GM12878 (cell line): Measurements from ENCODE around the gene CEND1. TPM values are rescaled to one million over a fixed set of nuclear protein-coding genes. Genes with fewer than 3 reads are reported as not detected.
A peak's percentile ranks its signal among the peaks of the same experiment; 100 is the strongest.

Source experiments
- ATAC-seq: fragments of 200-7000 bp; cut with Tn5 transposase; 3 replicates; pipeline ENCODE4 v1.9.1; 2020; ENCODE audit warnings: mild to moderate bottlenecking, moderate library complexity
- BruUV-seq: library from RNA; stranded (reverse); fragments of 400-500 nt; replicated peaks from 2 replicates; lab custom pipeline; 2021; lab: Mats Ljungman, UMichigan
- CTCF ChIA-PET: fragments of 300-600 bp; sonication (Branson Sonifier 250); formaldehyde crosslinking; extraction: SDS; loops from one replicate; lab custom pipeline; 2021; ENCODE audit warnings: inconsistent platforms; lab: Yijun Ruan, JAX
- POLR2A ChIA-PET: fragments of 350-600 bp; formaldehyde crosslinking; extraction: SDS; loops from one replicate; lab custom pipeline; 2021; ENCODE audit warnings: inconsistent platforms; lab: Charles Lee
- RAD21 ChIA-PET: fragments of 300-600 bp; sonication (Branson Sonifier 250); formaldehyde crosslinking; loops from one replicate; lab custom pipeline; 2023; ENCODE audit warnings: antibody characterized with exemption; ENCODE audit not compliant: unreplicated experiment; lab: Charles Lee
- SMC1A ChIA-PET: fragments of 300-600 bp; sonication (Branson Sonifier 250); formaldehyde crosslinking; loops from one replicate; lab custom pipeline; 2023; ENCODE audit not compliant: unreplicated experiment, uncharacterized antibody; lab: Charles Lee
- DNase-seq: peaks from one replicate; pipeline ENCODE4 v3.0.0-alpha.2; 2011; ENCODE audit warnings: low read depth, low spot score
- FAIRE-seq: peaks from 3 replicates; lab custom pipeline; 2011; peaks lifted over from hg19 to GRCh38; lab: Jason Lieb, UNC
- H2AFZ ChIP-seq: 2 replicates; pipeline ENCODE4 v1.6.0; 2011; ENCODE audit warnings: low read depth, low read length, control low read depth; ENCODE audit not compliant: control insufficient read depth
- H3K27ac ChIP-seq: 2 replicates; pipeline ENCODE4 v1.5.1; 2011; ENCODE audit warnings: control low read depth; ENCODE audit not compliant: control insufficient read depth, insufficient read depth
- H3K27me3 ChIP-seq, 2 experiments: replicated peaks in 1 of 2; 2 replicates each; pipeline versions ENCODE4 v1.6.0 to v1.6.1; 2011; ENCODE audit warnings: low read length in 1 of 2; ENCODE audit not compliant: control insufficient read depth in 2 of 2, insufficient read depth in 2 of 2
- H3K36me3 ChIP-seq, 2 experiments: 2 replicates each; pipeline ENCODE4 v1.5.1; 2011; ENCODE audit warnings: low read length in 1 of 2; ENCODE audit not compliant: control insufficient read depth in 2 of 2, insufficient read depth in 2 of 2
- H3K4me1 ChIP-seq: 2 replicates; pipeline ENCODE4 v1.6.1; 2011; ENCODE audit warnings: mild to moderate bottlenecking, low read length, moderate library complexity, mixed read lengths; ENCODE audit not compliant: control insufficient read depth, insufficient read depth
- H3K4me2 ChIP-seq: 2 replicates; pipeline ENCODE4 v1.6.0; 2011; ENCODE audit warnings: control low read depth; ENCODE audit not compliant: control insufficient read depth, insufficient read depth
- H3K4me3 ChIP-seq: fragments of 200-600 bp; sonication (generic); 2 replicates; pipeline ENCODE4 v1.5.1; 2016
- H3K79me2 ChIP-seq: 2 replicates; pipeline ENCODE4 v1.6.0; 2011; ENCODE audit warnings: low read length; ENCODE audit not compliant: control insufficient read depth, insufficient read depth
- H3K9ac ChIP-seq: 2 replicates; pipeline ENCODE4 v1.8.0; 2011; ENCODE audit warnings: low read length, control low read depth, mixed read lengths; ENCODE audit not compliant: control insufficient read depth, insufficient read depth
- H3K9me3 ChIP-seq: replicated peaks from 3 replicates; pipeline ENCODE4 v1.5.1; 2011; ENCODE audit warnings: mild to moderate bottlenecking, low read length; ENCODE audit not compliant: control insufficient read depth, insufficient read depth
- H4K20me1 ChIP-seq: 2 replicates; pipeline ENCODE4 v1.6.0; 2011; ENCODE audit not compliant: control insufficient read depth, insufficient read depth
- JUND ChIP-seq: IDR thresholded peaks from 2 replicates; pipeline ENCODE4 v1.6.1; 2012; ENCODE audit warnings: low read depth, mild to moderate bottlenecking, low read length, improper control_type of control experiment, moderate library complexity
- POLR2A ChIP-seq: IDR thresholded peaks from 2 replicates; pipeline ENCODE4 v1.6.1; 2011; ENCODE audit warnings: low read depth, mild to moderate bottlenecking, low read length
- ZNF687 ChIP-seq: fragments of 450-650 bp; IDR thresholded peaks from 2 replicates; pipeline ENCODE4 v1.6.1; 2017; ENCODE audit warnings: mild to moderate bottlenecking, moderate library complexity
- WGBS: methylation state at CpG from one replicate; pipeline ENCODE4 v1.1.6; 2016; ENCODE audit warnings: low lambda C conversion rate; ENCODE audit not compliant: insufficient replicate concordance, insufficient coverage; ENCODE audit errors: missing lambda C conversion rate; 5-methylcytosine and 5-hydroxymethylcytosine counted together
- in situ Hi-C: fragments of 300-500 bp; cut with MboI; formaldehyde crosslinking; loops from 9 replicates; pipeline ENCODE4 v1.14.3; 2018; ENCODE audit warnings: mixed read lengths
- intact Hi-C: fragments of 100-400 bp; cut with micrococcal nuclease; formaldehyde crosslinking; loops from one replicate; pipeline ENCODE4 v1.14.2; 2022; ENCODE audit not compliant: unreplicated experiment
- polyA plus RNA-seq, 11 experiments: library from polyadenylated mRNA; depleted of rRNA in 4 of 11; unstranded in 6 of 11; stranded (reverse) in 5 of 11; fragments of >200 nt; fragmentation: Nextera tagmentation in 4 of 11; fragmentation: Illumina TruSeq in 1 of 11; extraction: Ambion mirVana in 4 of 11; extraction: Trizol in 1 of 11; gene quantifications; 1 replicate in 1 of 11; 2 replicates in 10 of 11; pipeline versions ENCODE4 v1.2.1 to v1.2.3, GENCODE V29; 2011 to 2016; ENCODE audit warnings: inconsistent platforms in 2 of 11, missing spikeins in 2 of 11, low read depth in 1 of 11
- total RNA-seq, 4 experiments: library from RNA; depleted of rRNA in 3 of 4; stranded (reverse); fragments of >200 nt in 3 of 4; fragmentation: Illumina TruSeq in 1 of 4; extraction: Trizol in 1 of 4; gene quantifications; 2 replicates each; pipeline versions ENCODE4 v1.2.1 to v1.2.3, GENCODE V29; 2013 to 2021

The CEND1 gene
- total and polyA plus RNA-seq, 10 of the 15 experiments (the other 5 are each of a cell fraction or from before 2014, with no cell fraction given), result 0.31 to 13.6 (median 7.2) TPM; not detected in 1

- BruUV-seq, result no TSS peak
- H3K9ac ChIP-seq, result no peak overlapping the region
- no peaks in the 10 kb centered on the region for H3K9me3 ChIP-seq
- H3K4me2 ChIP-seq, result no peak overlapping the region
- no peaks in the 10 kb centered on the region for H3K4me1 ChIP-seq
- ATAC-seq, result no peak
- H3K79me2 ChIP-seq, result no peaks in the 10 kb centered on the region
- no peak for TF ChIP-seq JUND
- no peak for TF ChIP-seq ZNF687
- TF ChIP-seq POLR2A, result peak; percentile 35; the same call in 1 of the 2 replicates
- no peak overlapping the region for H3K27ac ChIP-seq
- H3K36me3 ChIP-seq, result peaks cover 36 to 37% of the 10 kb centered on the region in 2 experiments; a peak in 3 of 4 replicates
- POLR2A ChIA-PET, result no interaction called here
- H3K4me3 ChIP-seq, result no peak overlapping the region
- CTCF ChIA-PET, result no interaction called here
- no peaks in the 10 kb centered on the region for H4K20me1 ChIP-seq
- SMC1A ChIA-PET, result no interaction called here
- no peak overlapping the region for H2AFZ ChIP-seq
- no peak for DNase-seq
- no peaks in the 10 kb centered on the region for H3K27me3 ChIP-seq
- intact Hi-C loops, result no loop called here
- 96% methylated on average over 8 of the region's 8 CpGs for WGBS
- in situ Hi-C loops, result no loop called here
- RAD21 ChIA-PET, result no interaction called here
- FAIRE-seq, result no peak
These were observed 28.3 kb downstream of the CEND1 start for GRCh38 chr11:761526-762108.
